ENCODE data around the gene ECSIT. TPM values are rescaled to one million over a fixed set of nuclear protein-coding genes. Genes with fewer than 3 reads are reported as not detected.

The ECSIT gene
- total and polyA plus RNA-seq, 2 donors (not counting 1 experiment from before 2014, with no cell fraction given), result 45.6 to 63.1 TPM

GRCh38 chr19:11478167-11479089, 50.5 kb downstream of the ECSIT start:
- no peak overlapping the region for H3K27ac Mint-ChIP-seq
- POLR2A ChIA-PET, result no interaction called here

More at GRCh38 chr19:11478167-11479089, 50.5 kb downstream of the ECSIT start:
- peaks cover 37 to 42% of the 10 kb centered on the region in 2 donors for H3K4me1 ChIP-seq (ENCODE audit: control insufficient read depth in 2 of 2, insufficient read depth in 2 of 2, low read length in 2 of 2)
- no peaks in the 10 kb centered on the region for H3K79me2 ChIP-seq (ENCODE audit: control insufficient read depth, insufficient read depth, low read length)
- ATAC-seq (ENCODE audit: low read depth), result no peak
- peaks cover 0 to 2% of the 10 kb centered on the region in 2 experiments for H3K36me3 ChIP-seq (replicated peaks in 1 of 2; ENCODE audit: control extremely low read depth in 1 of 2, control insufficient read depth in 1 of 2, extremely low read depth in 1 of 2, insufficient read depth in 2 of 2, low read length in 1 of 2)
- H3K27me3 ChIP-seq (replicated peaks in 1 of 4; ENCODE audit: control extremely low read depth in 1 of 4, control insufficient read depth in 3 of 4, insufficient read depth in 4 of 4, low read length in 3 of 4), result peaks cover 0 to 46% (median 25%) of the 10 kb centered on the region in 4 experiments
- peak; percentile 52 for DNase-seq
- CTCF ChIA-PET, result interaction anchor here (1.2 kb wide), 1 partner anchor 98 kb away, joined by 3 read pairs; no protein-coding TSS in a partner anchor
- intact Hi-C loops (cut with micrococcal nuclease), result no loop called here
- Mint-ChIP-seq H3K4me3 (peak overlapping the region; percentile 24), H3K4me1 (peaks cover 25% of the 10 kb centered on the region), H3K9me3 (ENCODE audit: insufficient read depth) (no peaks in the 10 kb centered on the region), H3K27me3 (peaks cover 40% of the 10 kb centered on the region)
- WGBS (ENCODE audit: insufficient coverage), result 45% methylated on average over 14 of the region's 19 CpGs
- H3K9ac ChIP-seq (ENCODE audit: low read length), result no peak overlapping the region
- H3K4me3 ChIP-seq (ENCODE audit: control extremely low read depth in 1 of 5, extremely low read depth in 1 of 5, insufficient read depth in 1 of 5, low read depth in 2 of 5, low read length in 4 of 5), result no peak overlapping the region
- no peaks in the 10 kb centered on the region for H4K20me1 ChIP-seq (ENCODE audit: control insufficient read depth, insufficient read depth, low read length, poor library complexity, severe bottlenecking)
- TF ChIP-seq EZH2 (IDR thresholded peaks at IDR 0.05; ENCODE audit: borderline replicate concordance, insufficient read depth, low read depth, low read length, poor library complexity, severe bottlenecking), result no peak
- TF ChIP-seq, protein P1, sequence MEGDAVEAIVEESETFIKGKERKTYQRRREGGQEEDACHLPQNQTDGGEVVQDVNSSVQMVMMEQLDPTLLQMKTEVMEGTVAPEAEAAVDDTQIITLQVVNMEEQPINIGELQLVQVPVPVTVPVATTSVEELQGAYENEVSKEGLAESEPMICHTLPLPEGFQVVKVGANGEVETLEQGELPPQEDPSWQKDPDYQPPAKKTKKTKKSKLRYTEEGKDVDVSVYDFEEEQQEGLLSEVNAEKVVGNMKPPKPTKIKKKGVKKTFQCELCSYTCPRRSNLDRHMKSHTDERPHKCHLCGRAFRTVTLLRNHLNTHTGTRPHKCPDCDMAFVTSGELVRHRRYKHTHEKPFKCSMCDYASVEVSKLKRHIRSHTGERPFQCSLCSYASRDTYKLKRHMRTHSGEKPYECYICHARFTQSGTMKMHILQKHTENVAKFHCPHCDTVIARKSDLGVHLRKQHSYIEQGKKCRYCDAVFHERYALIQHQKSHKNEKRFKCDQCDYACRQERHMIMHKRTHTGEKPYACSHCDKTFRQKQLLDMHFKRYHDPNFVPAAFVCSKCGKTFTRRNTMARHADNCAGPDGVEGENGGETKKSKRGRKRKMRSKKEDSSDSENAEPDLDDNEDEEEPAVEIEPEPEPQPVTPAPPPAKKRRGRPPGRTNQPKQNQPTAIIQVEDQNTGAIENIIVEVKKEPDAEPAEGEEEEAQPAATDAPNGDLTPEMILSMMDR (IDR thresholded peaks at IDR 0.05), result no peak
- no peak overlapping the region for H2AFZ ChIP-seq (ENCODE audit: insufficient read depth, low read depth, low read length, poor library complexity, severe bottlenecking)
- no peak overlapping the region for H3K27ac ChIP-seq (ENCODE audit: low read length in 2 of 2)
- H3K9me3 ChIP-seq (ENCODE audit: control extremely low read depth in 1 of 3, control insufficient read depth in 2 of 3, insufficient read depth in 1 of 3, low read length in 2 of 3), result peaks cover 0 to 22% (median 0%) of the 10 kb centered on the region in 3 donors
- H3K4me2 ChIP-seq (replicated peaks; ENCODE audit: low read depth, low read length, poor library complexity, severe bottlenecking), result peak overlapping the region; percentile 89

Measured in B cell (primary cell).